HG03439 (cell line): ENCODE measurements around the gene CTIF.

Experiments used
- ATAC-seq: cut with Tn5 transposase; IDR thresholded peaks from one replicate; pipeline ENCODE4 v1.9.1; 2021; ENCODE audit warnings: mild to moderate bottlenecking, moderate library complexity; ENCODE audit not compliant: unreplicated experiment

CTIF gene

DNA sequence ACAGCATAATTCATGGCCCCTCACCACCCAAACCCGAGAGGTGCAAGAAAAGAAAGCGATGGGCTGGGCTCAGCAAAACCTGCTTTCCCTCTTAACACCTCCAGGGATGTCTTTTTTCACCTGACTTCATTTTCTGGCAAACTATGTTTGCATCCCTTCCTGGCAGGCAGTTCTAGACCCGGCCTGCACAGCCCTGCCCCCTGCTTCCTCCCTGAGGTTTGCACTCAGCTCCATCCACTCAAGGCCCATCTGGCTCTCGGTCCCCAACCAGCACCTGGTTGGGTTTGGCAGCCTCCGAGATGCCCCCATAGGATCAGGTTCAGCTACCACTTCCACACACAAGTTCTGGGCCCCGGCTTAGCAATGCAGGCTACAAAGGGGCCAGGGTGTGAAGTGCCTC is 226.2 kb downstream of the CTIF start:
- no peak for ATAC-seq

DNA sequence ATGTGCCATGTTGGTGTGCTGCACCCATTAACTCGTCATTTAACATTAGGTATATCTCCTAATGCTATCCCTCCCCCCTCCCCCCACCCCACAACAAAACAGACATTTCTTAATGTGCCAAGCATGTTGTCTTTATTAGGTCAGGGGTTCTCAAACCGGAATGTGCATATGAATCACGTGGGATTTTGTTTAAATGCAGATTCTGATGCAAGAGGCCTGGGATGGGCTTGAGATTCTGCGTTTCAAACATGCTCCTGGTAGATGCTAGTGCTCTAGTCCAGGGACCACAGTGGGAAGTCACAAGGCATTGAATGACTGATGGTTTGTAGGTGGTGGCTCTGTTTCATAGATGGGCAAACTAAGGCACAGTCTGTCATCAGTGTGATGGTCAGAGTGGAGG is 227.2 kb downstream of the CTIF start:
- ATAC-seq, result no peak

- ATAC-seq, result no peak
Measured at GRCh38 chr18:48766487-48766886, 227.7 kb downstream of the CTIF start.

- no peak for ATAC-seq
Measured at GRCh38 chr18:48767090-48767690, 228.4 kb downstream of the CTIF start.

DNA sequence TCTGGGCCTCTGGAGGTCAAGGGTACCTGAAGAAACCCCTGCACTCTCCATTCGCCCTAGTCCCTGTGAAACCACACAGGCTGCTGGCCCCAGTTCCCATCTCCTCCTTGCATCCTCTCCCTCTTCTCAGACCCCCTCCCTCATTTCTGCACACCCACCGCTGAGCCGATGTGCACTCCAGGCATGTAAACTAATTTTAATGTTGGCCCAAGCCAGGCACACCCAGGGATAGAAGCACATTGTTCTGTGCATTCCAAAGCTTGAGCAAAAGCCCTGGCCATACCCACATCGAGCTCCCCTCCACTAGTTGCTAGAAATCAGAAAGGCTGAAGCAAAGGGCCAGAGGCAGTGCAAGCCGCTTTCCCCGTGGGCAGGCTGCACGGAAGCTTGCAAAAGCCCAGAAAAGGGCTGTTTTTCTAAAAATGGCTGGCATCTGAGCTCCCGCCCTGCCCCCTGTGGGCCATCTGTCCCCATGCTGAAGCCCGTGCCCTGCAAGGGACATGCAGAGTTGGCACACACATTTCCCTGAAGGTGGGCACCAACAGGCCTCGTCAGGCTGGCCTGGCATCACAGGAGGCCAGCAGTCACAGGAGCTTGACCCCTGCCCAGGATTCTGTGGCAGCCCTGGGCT is 230.3 kb downstream of the CTIF start:
- no peak for ATAC-seq

DNA sequence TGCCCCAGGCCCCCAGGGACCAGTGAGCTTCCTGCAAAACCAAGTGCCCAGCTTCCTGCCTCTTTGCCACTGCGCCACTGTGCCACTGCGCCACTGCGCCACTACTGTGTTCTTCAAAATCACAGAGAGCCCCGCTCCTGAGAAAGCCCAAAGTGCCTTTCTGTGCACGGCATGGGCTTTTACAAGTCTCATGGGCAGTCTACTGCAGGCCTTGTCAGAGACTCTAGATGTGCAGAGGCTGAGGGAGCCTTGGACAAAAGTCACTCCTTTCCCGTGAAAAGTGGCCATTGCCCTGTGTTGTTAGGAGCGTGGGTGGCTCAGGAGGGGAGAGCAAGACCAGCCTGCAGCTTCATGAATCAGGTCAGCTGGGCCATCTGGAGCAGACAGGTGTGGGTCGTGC is 231.4 kb downstream of the CTIF start:
- ATAC-seq, result no peak

- no peak for ATAC-seq
Measured at GRCh38 chr18:48771641-48772375, 233.0 kb downstream of the CTIF start.

- ATAC-seq, result no peak
Measured at GRCh38 chr18:48772457-48772856, 233.6 kb downstream of the CTIF start.

DNA sequence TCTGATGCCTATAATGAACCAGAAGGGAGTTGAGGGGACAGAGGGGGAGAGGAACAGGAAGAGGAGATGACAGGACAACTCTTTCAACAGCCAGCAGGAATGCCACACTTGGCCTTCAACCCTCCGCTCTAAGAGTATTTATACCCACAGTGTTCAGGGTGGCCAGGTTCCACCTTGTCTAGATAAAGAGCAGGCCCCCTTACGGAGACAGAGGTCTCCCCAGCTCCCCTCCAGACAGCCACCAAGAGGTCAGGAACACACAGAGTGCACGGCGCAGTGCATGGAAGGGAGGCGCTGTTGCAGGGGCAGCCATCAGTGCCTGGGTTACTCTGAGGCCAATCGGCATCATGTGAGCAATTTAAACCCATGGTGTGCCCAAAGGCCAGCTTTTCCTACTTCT is 235.0 kb downstream of the CTIF start:
- no peak for ATAC-seq

- no peak for ATAC-seq
Measured at GRCh38 chr18:48774941-48775340, 236.1 kb downstream of the CTIF start.

DNA sequence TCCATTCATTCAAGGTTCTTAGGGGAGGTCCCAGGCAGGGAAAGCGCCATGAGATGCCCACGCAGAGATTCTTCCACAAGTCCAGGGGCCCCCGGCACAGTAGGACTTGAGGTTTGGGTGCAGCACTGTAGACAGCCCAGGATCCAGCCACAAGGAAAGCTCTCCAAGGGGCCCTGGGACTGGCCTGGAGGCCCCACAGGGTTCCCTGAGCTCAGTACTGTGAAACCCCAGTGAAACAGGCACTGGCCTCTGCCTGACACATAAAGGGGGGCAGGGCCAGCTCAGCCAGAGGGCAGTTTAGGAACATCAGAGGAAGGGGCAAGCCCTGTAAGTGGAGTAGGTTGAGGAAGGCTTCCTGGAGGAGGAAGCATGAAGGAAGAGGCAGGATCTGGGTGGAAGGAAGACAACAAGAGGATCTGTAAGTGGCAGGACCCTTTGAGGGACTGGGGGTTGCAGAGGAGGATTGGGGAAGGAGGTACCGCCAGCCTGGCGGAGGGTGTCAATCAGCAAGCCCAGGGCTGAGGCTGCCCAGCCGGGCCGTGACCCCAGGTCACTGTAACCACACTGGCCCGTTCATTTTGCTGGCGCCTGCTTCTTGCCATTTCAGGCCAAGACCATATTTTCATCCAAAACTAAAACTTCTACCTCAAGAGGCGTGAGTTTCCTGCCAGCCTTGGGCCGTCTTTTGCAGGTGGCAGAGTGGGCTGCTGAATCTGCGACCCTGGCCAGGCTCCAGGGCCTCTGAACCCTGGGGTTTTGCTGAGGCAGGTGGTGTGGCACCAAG is 236.7 kb downstream of the CTIF start:
- ATAC-seq, result no peak

DNA sequence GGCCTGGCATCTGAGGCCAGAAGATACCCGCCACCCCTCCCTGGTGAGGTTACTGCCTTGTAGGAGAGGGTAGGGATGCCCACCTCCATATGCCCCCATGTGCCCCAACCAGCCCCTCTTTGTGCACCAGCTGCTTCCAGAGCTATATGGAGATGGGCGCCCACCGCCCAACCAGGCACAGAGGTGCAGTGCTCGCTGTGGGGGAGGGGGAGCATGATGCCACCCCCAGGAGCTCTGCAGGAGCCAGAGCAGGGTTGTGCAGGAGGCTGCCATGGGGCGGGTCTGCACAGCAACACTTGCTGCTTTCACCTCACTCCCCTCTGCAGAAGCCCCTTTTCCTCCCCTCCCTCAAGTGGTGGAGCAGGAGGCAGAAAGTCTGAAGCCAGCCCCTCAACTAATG is 237.3 kb downstream of the CTIF start:
- no peak for ATAC-seq

DNA sequence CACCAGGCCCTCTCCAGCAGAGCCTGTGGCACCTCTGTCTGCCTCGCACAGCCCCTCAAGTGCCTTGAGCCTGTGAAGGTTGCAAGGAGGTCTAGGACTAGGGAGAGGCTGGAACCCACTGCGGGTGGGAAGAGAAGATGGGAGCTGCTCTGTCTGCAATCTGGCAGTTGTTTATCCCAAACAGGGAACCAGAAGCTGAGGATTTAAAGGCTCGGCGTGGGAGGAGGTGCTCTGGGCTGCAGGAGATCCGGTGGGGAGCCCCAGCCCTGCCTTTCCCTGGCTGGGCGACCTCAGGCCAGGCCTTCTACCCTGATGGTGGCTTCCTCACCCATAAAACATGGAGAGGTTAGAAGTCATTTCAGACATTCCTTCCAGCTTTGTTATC is 237.8 kb downstream of the CTIF start:
- no peak for ATAC-seq

GRCh38 chr18:48777026-48777743 is 238.4 kb downstream of the CTIF start:
- peak; percentile 61 for ATAC-seq

- no peak for ATAC-seq
Measured at GRCh38 chr18:48777744-48778116, 238.9 kb downstream of the CTIF start.

DNA sequence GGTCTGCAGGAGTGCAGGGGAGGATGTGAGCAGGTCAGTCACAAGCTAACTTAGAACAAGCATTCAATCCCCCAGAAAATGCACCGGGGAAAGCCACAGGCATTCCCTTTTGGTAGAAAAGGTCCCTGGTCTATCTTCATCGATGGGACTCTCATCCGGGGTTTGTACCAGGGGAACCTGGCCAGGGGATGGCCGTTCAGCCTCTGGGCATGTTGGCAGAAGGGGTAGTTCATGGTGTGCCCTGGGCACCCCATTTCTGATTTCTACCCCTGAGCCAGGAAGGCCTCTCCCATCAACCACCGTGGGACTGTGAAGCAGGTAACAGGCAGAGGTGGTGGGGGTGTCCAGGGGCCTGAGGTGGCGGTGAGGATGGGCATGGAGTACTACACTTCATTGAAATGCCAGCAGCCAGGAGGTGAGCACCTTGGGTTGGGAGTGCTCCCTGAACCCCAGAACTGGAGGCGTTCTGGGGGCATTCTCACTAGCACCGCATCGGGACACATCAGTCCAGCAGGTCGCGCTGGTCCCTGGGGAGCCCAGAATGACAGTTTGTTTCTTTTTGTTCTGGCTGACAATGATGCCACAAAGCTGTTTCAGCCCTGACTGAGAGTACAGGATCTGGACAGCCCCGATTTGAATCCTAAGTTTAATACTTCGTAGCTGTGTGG is 239.6 kb downstream of the CTIF start:
- ATAC-seq, result peak; percentile 52

DNA sequence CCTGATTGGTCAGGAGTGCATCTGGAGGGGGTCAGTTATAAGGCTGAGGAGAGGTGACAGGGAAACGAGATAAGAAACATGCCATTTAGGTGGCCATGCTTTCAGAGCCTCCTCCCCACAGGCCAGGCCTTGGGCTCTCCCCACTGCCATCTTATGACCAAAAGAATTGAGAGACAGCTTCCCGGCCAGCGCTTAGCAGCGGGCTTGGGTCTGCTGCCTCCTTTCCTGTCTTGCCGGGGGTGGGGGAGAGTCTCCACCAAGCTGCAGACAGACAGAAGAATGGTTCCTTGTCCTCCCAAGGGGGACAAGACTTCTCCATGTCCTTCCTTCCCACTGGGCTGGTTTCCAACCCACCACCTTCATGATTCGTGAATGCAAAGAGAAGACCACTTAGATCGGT is 240.6 kb downstream of the CTIF start:
- ATAC-seq, result no peak

- no peak for ATAC-seq
Measured at GRCh38 chr18:48780201-48780912, 241.5 kb downstream of the CTIF start.

GRCh38 chr18:48780913-48781162 is 242.0 kb downstream of the CTIF start:
- ATAC-seq, result no peak
